Upper lobe of left lung (tissue), 4 donors: ENCODE data around the gene PRR30.

Source experiments
- POLR2AphosphoS5 ChIP-seq, 2 donors: sonication (generic); formaldehyde crosslinking; IDR thresholded peaks; one replicate each; pipeline ENCODE4 v1.5.1; 2017; ENCODE audit warnings: antibody characterized with exemption in 2 of 2
- TF ChIP-seq, protein P1 (sequence below), 6 experiments: fragments of 450-650 bp in 4 of 6; fragments of 200-600 bp in 2 of 6; sonication (generic) in 2 of 6; IDR thresholded peaks; one replicate each; pipeline ENCODE4 v1.5.1; 2016 to 2019; ENCODE audit warnings: antibody characterized with exemption in 6 of 6

DNA sequence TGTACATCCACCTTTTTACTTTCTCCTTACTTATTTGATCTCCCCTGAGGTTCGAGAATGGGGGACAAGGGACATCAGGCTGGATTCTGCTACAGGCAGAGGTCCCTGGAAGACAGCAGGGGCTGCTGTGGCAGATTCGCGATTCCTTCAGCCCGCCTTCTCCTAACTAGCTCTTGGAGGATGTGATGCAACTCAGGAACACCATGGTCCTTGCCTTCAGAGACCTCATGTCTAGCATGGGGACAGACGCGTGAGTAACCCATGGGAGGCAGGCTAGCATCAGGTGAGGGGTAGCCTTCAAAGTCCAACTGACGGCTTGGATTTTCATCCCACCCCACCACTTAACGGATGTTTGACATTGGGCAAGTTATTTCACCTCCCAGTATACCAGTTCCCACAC is 8.7 kb upstream of the PRR30 start:
- TF ChIP-seq POLR2AphosphoS5 (IDR thresholded peaks at IDR 0.05), result no peak
- TF ChIP-seq, protein P1, sequence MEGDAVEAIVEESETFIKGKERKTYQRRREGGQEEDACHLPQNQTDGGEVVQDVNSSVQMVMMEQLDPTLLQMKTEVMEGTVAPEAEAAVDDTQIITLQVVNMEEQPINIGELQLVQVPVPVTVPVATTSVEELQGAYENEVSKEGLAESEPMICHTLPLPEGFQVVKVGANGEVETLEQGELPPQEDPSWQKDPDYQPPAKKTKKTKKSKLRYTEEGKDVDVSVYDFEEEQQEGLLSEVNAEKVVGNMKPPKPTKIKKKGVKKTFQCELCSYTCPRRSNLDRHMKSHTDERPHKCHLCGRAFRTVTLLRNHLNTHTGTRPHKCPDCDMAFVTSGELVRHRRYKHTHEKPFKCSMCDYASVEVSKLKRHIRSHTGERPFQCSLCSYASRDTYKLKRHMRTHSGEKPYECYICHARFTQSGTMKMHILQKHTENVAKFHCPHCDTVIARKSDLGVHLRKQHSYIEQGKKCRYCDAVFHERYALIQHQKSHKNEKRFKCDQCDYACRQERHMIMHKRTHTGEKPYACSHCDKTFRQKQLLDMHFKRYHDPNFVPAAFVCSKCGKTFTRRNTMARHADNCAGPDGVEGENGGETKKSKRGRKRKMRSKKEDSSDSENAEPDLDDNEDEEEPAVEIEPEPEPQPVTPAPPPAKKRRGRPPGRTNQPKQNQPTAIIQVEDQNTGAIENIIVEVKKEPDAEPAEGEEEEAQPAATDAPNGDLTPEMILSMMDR (IDR thresholded peaks at IDR 0.05), result no peak
